CD8-positive, alpha-beta memory T cell (primary cell): ENCODE results near the gene KIAA0232. TPM values are rescaled to one million over a fixed set of nuclear protein-coding genes. Genes with fewer than 3 reads are reported as not detected.

ENCODE experiments used
- CTCF ChIA-PET: fragments of 350-600 bp; sonication (Branson Sonifier 250); formaldehyde crosslinking; loops from one replicate; lab custom pipeline; 2021; ENCODE audit warnings: antibody characterized with exemption; lab: Charles Lee
- POLR2A ChIA-PET: fragments of 350-600 bp; sonication (Branson Sonifier 250); formaldehyde crosslinking; loops from one replicate; lab custom pipeline; 2021; ENCODE audit warnings: antibody characterized with exemption; lab: Charles Lee
- DNase-seq, 5 donors: peaks; one replicate each; pipeline versions ENCODE4 v3.0.0 to v3.0.0-alpha.2; 2020 to 2022; ENCODE audit warnings: mixed read lengths in 1 of 5
- H3K27ac ChIP-seq: one replicate; pipeline ENCODE4 v1.7.0; 2013; ENCODE audit warnings: low read depth, mild to moderate bottlenecking, low read length, moderate library complexity
- H3K27me3 ChIP-seq: 2 replicates; pipeline ENCODE4 v1.7.0; 2013; ENCODE audit warnings: low read length, mild to moderate bottlenecking; ENCODE audit not compliant: insufficient read depth, poor library complexity, severe bottlenecking
- H3K36me3 ChIP-seq: 2 replicates; pipeline ENCODE4 v1.7.0; 2013; ENCODE audit warnings: mild to moderate bottlenecking, low read length, moderate library complexity; ENCODE audit not compliant: insufficient read depth
- H3K4me1 ChIP-seq: 2 replicates; pipeline ENCODE4 v1.7.0; 2013; ENCODE audit warnings: mild to moderate bottlenecking, low read length, moderate library complexity; ENCODE audit not compliant: insufficient read depth
- H3K4me3 ChIP-seq: 2 replicates; pipeline ENCODE4 v1.7.0; 2013; ENCODE audit warnings: mild to moderate bottlenecking, low read length
- H3K9me3 ChIP-seq: 2 replicates; pipeline ENCODE4 v1.7.0; 2013; ENCODE audit warnings: mild to moderate bottlenecking, low read length
- H3K27ac Mint-ChIP-seq, 8 donors: one replicate each; pipeline ENCODE4 v1.8.0; 2020 to 2021; ENCODE audit warnings: mixed read lengths in 8 of 8, mild to moderate bottlenecking in 6 of 8, inconsistent platforms in 3 of 8, moderate library complexity in 3 of 8
- H3K27me3 Mint-ChIP-seq, 2 donors: one replicate each; pipeline ENCODE4 v1.8.0; 2020 to 2021; ENCODE audit warnings: mixed read lengths in 2 of 2, mild to moderate bottlenecking in 1 of 2, moderate library complexity in 1 of 2
- H3K36me3 Mint-ChIP-seq, 3 donors: one replicate each; pipeline ENCODE4 v1.8.0; 2020 to 2021; ENCODE audit warnings: mixed read lengths in 3 of 3, inconsistent platforms in 1 of 3, mild to moderate bottlenecking in 1 of 3
- H3K4me1 Mint-ChIP-seq, 3 donors: one replicate each; pipeline ENCODE4 v1.8.0; 2020 to 2021; ENCODE audit warnings: mixed read lengths in 3 of 3, inconsistent platforms in 1 of 3, mild to moderate bottlenecking in 1 of 3
- H3K4me3 Mint-ChIP-seq, 7 donors: one replicate each; pipeline ENCODE4 v1.8.0; 2020 to 2021; ENCODE audit warnings: mixed read lengths in 7 of 7, mild to moderate bottlenecking in 6 of 7, moderate library complexity in 4 of 7, inconsistent platforms in 2 of 7
- H3K9me3 Mint-ChIP-seq, 5 donors: one replicate each; pipeline ENCODE4 v1.8.0; 2020 to 2022; ENCODE audit warnings: mixed read lengths in 5 of 5, mild to moderate bottlenecking in 3 of 5, moderate library complexity in 2 of 5, inconsistent platforms in 1 of 5
- polyA plus RNA-seq: library from polyadenylated mRNA; unstranded; fragments of 300-500 nt; fragmentation: Illumina TruSeq; gene quantifications from one replicate; pipeline ENCODE4 v1.2.3, GENCODE V29; 2021
- total RNA-seq, 2 experiments: library from RNA; stranded (reverse); gene quantifications; one replicate each; pipeline ENCODE4 v1.2.3, GENCODE V29; 2021

Gene KIAA0232
- total and polyA plus RNA-seq, 3 experiments from 2014 or later, result 13.6 to 16.4 (median 16.0) TPM

GRCh38 chr4:6761649-6762615, 20.6 kb upstream of the KIAA0232 start:
- POLR2A ChIA-PET, result interaction anchor here (0.6 kb wide), 1 partner anchor 20 kb away, joined by 3 read pairs; no protein-coding TSS in a partner anchor
- H3K27me3 ChIP-seq, result no peaks in the 10 kb centered on the region
- Mint-ChIP-seq H3K27me3 (peaks cover 0 to 1% of the 10 kb centered on the region in 2 donors), H3K4me1 (peaks cover 0 to 18% (median 6%) of the 10 kb centered on the region in 3 donors), H3K36me3 (no peaks in the 10 kb centered on the region), H3K27ac (peak overlapping the region in 2 of 8 donors; percentile 27 to 29), H3K9me3 (no peaks in the 10 kb centered on the region), H3K4me3 (peak overlapping the region in 3 of 7 donors; percentile 12 to 68 (median 57))
- peak in 2 of 5 donors; percentile 30 for DNase-seq
- CTCF ChIA-PET, result no interaction called here
- H3K4me1 ChIP-seq, result no peaks in the 10 kb centered on the region
- no peak overlapping the region for H3K27ac ChIP-seq
- no peak overlapping the region for H3K4me3 ChIP-seq
- H3K9me3 ChIP-seq, result no peaks in the 10 kb centered on the region
- H3K36me3 ChIP-seq, result no peaks in the 10 kb centered on the region

GRCh38 chr4:6763330-6763851, 19.1 kb upstream of the KIAA0232 start:
- H3K4me1 ChIP-seq, result peaks cover 1% of the 10 kb centered on the region
- DNase-seq, result no peak
- Mint-ChIP-seq H3K27me3 (peaks cover 0 to 1% of the 10 kb centered on the region in 2 donors), H3K36me3 (no peaks in the 10 kb centered on the region), H3K27ac (peak overlapping the region in 6 of 8 donors; percentile 33 to 71 (median 52)), H3K4me1 (peaks cover under 1 to 18% (median 6%) of the 10 kb centered on the region in 3 donors), H3K9me3 (no peaks in the 10 kb centered on the region), H3K4me3 (peak overlapping the region in 1 of 7 donors; percentile 4)
- no peaks in the 10 kb centered on the region for H3K27me3 ChIP-seq
- ChIA-PET POLR2A (no interaction called here), CTCF (interaction anchor here (1.1 kb wide), 1 partner anchor 110 kb away, joined by 3 read pairs; no protein-coding TSS in a partner anchor)
- no peak overlapping the region for H3K4me3 ChIP-seq
- no peak overlapping the region for H3K27ac ChIP-seq
- H3K9me3 ChIP-seq, result no peaks in the 10 kb centered on the region
- no peaks in the 10 kb centered on the region for H3K36me3 ChIP-seq

DNA sequence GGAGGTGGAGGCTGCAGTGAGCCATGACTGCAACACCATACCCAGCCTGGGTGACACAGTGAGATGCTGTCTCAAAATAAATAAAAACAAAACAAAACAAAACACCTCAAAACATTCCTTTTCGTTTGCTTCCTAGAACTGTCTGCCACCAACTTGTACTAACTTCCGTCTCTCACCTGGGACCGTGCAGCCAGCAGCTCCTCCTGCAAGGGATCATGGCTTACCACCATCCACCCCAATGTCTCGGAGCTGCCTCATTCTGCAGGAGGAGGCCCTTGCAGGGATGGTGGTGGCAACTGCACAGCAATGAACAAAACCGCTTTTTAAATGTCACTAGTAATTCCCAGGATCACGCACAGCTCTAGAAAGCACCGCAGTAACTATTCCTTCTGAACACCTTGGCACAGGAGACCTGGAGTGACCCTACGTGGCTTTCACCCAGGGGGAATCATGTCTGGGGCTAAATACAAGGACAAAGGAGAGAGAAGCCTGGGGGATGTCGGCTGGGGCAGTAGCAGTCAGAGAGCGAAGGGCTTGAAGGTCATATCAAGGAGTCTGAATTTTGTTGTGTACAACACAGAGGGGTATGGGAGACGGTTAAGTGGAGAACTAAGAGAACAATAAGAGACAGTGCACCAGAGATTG, 17.4 kb upstream of the KIAA0232 start:
- CTCF ChIA-PET, result no interaction called here

GRCh38 chr4:6765703-6766102, 16.8 kb upstream of the KIAA0232 start:
- H3K4me3 ChIP-seq, result no peak overlapping the region
- ChIA-PET CTCF (no interaction called here), POLR2A (no interaction called here)
- H3K27ac ChIP-seq, result no peak overlapping the region
- Mint-ChIP-seq H3K36me3 (no peaks in the 10 kb centered on the region), H3K9me3 (no peaks in the 10 kb centered on the region), H3K27ac (peak overlapping the region in 2 of 8 donors; percentile 25 to 53), H3K4me1 (peaks cover 15 to 25% (median 18%) of the 10 kb centered on the region in 3 donors), H3K4me3 (no peak overlapping the region), H3K27me3 (peaks cover 0 to 1% of the 10 kb centered on the region in 2 donors)
- no peaks in the 10 kb centered on the region for H3K9me3 ChIP-seq
- peaks cover 17% of the 10 kb centered on the region for H3K4me1 ChIP-seq
- no peaks in the 10 kb centered on the region for H3K27me3 ChIP-seq
- DNase-seq, result no peak
- no peaks in the 10 kb centered on the region for H3K36me3 ChIP-seq

More for the DNA sequence above, 17.4 kb upstream of the KIAA0232 start:
- Mint-ChIP-seq H3K27me3 (peaks cover 0 to 1% of the 10 kb centered on the region in 2 donors), H3K9me3 (no peaks in the 10 kb centered on the region), H3K4me1 (peaks cover 15 to 25% (median 18%) of the 10 kb centered on the region in 3 donors), H3K4me3 (no peak overlapping the region), H3K27ac (peak overlapping the region in 2 of 8 donors; percentile 40 to 67), H3K36me3 (no peaks in the 10 kb centered on the region)
- no peaks in the 10 kb centered on the region for H3K9me3 ChIP-seq
- POLR2A ChIA-PET, result no interaction called here
- no peak overlapping the region for H3K27ac ChIP-seq
- H3K4me1 ChIP-seq, result peaks cover 17% of the 10 kb centered on the region
- H3K36me3 ChIP-seq, result no peaks in the 10 kb centered on the region
- no peaks in the 10 kb centered on the region for H3K27me3 ChIP-seq
- no peak for DNase-seq
- no peak overlapping the region for H3K4me3 ChIP-seq

GRCh38 chr4:6767386-6767747, 15.2 kb upstream of the KIAA0232 start:
- no peak overlapping the region for H3K27ac Mint-ChIP-seq
- POLR2A ChIA-PET, result no interaction called here
- no peaks in the 10 kb centered on the region for H3K36me3 Mint-ChIP-seq
- no peak overlapping the region for H3K4me3 Mint-ChIP-seq
- Histone ChIP-seq H3K27ac (no peak overlapping the region), H3K4me1 (peaks cover 17% of the 10 kb centered on the region), H3K36me3 (no peaks in the 10 kb centered on the region), H3K9me3 (no peaks in the 10 kb centered on the region), H3K27me3 (no peaks in the 10 kb centered on the region), H3K4me3 (no peak overlapping the region)
- peaks cover 0 to 1% of the 10 kb centered on the region in 2 donors for H3K27me3 Mint-ChIP-seq
- no peak for DNase-seq
- H3K4me1 Mint-ChIP-seq, result peaks cover 15 to 21% (median 18%) of the 10 kb centered on the region in 3 donors
- CTCF ChIA-PET, result interaction anchor here (1.6 kb wide), 1 partner anchor 47 kb away, joined by 4 read pairs; no protein-coding TSS in a partner anchor
- no peaks in the 10 kb centered on the region for H3K9me3 Mint-ChIP-seq

DNA sequence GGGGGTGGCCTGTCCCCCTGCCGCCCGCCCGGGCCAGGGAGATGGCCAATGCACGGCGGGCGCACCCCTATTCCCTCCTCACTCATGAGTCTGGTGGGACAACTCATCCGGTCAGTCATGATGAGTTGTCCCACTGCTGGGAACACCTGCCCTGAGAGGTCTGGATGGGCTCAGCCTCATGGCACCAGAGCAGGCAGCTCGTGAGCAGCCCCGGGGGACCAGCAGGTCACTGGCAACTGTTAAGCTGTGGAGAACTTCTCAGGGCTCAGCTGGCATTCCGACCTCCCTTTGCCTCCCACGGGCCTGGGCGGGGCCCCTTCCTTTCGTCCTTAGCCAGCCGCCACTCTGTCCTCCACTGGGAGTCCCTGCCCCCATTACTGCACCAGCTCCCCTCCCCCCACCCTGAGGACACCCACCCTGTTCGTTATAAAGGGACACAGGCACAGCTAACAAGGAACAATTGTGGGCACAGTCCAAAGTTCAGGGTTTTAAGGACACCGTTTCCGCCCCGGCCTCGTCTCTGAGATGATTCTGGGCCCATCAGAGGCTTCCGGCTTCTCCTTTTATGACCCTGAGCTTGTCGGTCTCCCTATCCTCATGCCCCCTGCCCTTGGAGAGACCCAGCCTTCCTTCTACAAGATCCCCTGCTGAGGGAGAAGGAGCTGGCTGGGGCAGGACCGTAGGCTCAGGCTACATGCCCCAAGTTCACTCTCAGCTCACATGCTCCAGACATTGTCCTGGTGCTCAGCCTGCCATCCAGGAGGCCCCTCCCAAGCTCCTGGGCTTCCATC, 14.6 kb upstream of the KIAA0232 start:
- Histone ChIP-seq H3K36me3 (no peaks in the 10 kb centered on the region), H3K27ac (no peak overlapping the region), H3K27me3 (no peaks in the 10 kb centered on the region), H3K4me3 (no peak overlapping the region), H3K4me1 (peaks cover 17% of the 10 kb centered on the region), H3K9me3 (no peaks in the 10 kb centered on the region)
- Mint-ChIP-seq H3K4me1 (peaks cover 15 to 21% (median 18%) of the 10 kb centered on the region in 3 donors), H3K27ac (no peak overlapping the region), H3K27me3 (peaks cover 0 to 1% of the 10 kb centered on the region in 2 donors), H3K4me3 (no peak overlapping the region), H3K36me3 (no peaks in the 10 kb centered on the region), H3K9me3 (no peaks in the 10 kb centered on the region)
- DNase-seq, result no peak
- ChIA-PET POLR2A (interaction anchor here (1.2 kb wide), 1 partner anchor 14 kb away, joined by 3 read pairs; no protein-coding TSS in a partner anchor), CTCF (interaction anchor here (1.1 to 1.6 kb wide), 4 partner anchors 24 to 206 kb away, joined by 3 to 5 read pairs (median 4); no protein-coding TSS in a partner anchor)

- H3K4me3 Mint-ChIP-seq, result peak overlapping the region in 1 of 7 donors; percentile 20
These were observed 14.0 kb upstream of the KIAA0232 start for GRCh38 chr4:6768539-6768905.

More at GRCh38 chr4:6768539-6768905, 14.0 kb upstream of the KIAA0232 start:
- H3K27ac Mint-ChIP-seq, result no peak overlapping the region
- H3K36me3 Mint-ChIP-seq, result no peaks in the 10 kb centered on the region
- H3K27me3 Mint-ChIP-seq, result peaks cover 0 to 1% of the 10 kb centered on the region in 2 donors
- no peaks in the 10 kb centered on the region for H3K36me3 ChIP-seq
- ChIA-PET POLR2A (interaction anchor here (1.2 kb wide), 1 partner anchor 13 kb away, joined by 3 read pairs; no protein-coding TSS in a partner anchor), CTCF (interaction anchor here (1.1 to 1.5 kb wide), 4 partner anchors 25 to 302 kb away, joined by 3 to 5 read pairs (median 4); no protein-coding TSS in a partner anchor)
- H3K9me3 ChIP-seq, result no peaks in the 10 kb centered on the region
- no peak overlapping the region for H3K27ac ChIP-seq
- H3K9me3 Mint-ChIP-seq, result no peaks in the 10 kb centered on the region
- peaks cover 17% of the 10 kb centered on the region for H3K4me1 ChIP-seq
- peaks cover 15 to 18% (median 16%) of the 10 kb centered on the region in 3 donors for H3K4me1 Mint-ChIP-seq
- DNase-seq, result no peak
- H3K4me3 ChIP-seq, result no peak overlapping the region
- no peaks in the 10 kb centered on the region for H3K27me3 ChIP-seq
